CD4-positive, alpha-beta T cell treated with Interferon gamma for 1 hour (primary cell): ENCODE results near the gene TNFAIP2.
"Not testable (repeated sequence)": the region's sequence is repeated elsewhere in the genome, so short reads cannot be mapped to it uniquely, and the experiment has no call there.

Experiments
- DNase-seq: peaks from one replicate; pipeline ENCODE4 v3.0.0-alpha.2; 2020

TNFAIP2 gene

DNA sequence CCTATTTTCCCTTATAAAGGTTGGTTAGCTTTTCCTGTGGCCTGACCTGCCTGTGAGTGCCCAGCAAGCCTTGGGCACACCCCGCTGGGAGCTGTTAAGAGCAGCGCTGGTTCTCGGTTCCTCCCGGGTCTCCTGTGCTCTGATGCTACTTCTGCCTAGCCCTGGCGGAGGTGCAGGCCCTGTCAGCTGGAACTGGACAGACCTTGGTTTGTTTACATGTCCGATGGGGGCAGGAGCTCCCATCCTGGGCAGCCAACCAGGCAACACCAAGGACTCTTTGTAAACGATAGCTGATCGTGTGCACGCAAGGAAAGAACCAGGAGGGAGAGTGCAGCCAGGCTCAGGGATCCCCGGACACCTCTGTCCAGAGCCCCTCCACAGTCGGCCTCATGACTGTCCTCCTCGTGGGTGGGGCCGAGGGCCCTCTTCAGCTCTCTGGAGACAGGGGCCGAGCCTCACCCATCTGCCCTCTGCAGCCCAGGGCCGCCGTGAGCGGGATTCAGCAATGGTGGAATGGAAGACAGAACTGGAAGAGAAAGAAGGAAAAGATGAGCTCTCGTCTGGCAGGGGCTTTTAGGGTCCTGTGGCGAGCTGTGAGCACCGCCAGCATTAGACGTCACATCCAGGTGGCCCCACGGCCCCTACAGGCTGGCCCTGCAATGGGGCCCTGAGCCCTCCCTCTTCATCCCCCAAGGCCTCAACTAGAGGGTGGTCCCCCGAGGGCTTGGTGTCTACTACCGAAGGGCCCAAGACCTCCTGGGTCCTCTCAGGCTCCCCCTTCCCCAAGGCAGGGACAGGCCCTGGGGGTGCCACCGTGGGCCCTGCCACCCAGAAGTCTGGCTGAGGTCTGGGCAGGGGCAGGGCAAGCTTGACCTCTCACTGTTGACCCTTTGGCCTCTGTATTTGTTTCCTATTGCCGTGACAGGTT, 12.3 kb downstream of the TNFAIP2 start:
- no peak for DNase-seq

DNA sequence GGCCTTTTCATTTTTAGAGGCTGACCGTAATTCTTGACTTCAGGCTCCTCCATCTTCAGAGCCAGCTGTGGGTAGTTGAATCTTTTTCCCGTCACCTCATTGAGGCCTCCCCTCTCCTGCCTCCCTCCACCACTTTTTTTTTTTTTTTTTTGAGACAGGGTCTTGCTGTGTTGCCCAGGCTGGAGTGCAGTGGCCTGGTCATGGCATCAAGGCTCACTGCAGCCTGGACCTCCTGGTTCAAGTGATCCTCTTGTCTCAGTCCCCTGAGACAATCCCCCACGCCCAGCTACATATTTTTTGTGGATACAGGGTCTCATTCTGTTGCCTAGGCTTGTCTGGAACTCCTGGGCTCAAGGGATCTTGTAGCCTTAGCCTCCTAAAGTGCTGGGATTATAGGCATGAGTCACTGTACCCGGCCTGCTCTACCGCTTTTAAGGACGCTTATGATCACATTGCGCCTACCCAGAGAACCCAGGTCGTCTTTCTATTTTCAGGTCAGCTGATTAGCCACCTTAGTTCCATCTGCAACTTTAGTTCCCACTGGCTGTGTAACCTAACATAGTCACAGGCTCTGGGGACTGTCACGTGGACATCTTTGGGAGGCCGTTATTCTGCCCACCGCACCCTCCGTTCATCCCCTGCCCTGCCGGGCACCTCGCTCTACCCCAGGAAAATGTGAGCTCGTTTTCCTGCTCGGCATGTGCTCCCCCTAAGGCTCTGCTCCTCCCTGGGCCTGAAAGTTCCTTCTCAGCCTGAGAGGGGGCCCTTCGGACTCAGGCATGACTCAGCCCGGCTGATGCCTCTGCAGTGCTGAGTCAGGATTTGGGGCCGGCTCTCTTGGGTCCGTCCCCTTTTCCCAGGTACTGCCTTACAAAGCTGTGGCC, 13.4 kb downstream of the TNFAIP2 start:
- no peak for DNase-seq

DNA sequence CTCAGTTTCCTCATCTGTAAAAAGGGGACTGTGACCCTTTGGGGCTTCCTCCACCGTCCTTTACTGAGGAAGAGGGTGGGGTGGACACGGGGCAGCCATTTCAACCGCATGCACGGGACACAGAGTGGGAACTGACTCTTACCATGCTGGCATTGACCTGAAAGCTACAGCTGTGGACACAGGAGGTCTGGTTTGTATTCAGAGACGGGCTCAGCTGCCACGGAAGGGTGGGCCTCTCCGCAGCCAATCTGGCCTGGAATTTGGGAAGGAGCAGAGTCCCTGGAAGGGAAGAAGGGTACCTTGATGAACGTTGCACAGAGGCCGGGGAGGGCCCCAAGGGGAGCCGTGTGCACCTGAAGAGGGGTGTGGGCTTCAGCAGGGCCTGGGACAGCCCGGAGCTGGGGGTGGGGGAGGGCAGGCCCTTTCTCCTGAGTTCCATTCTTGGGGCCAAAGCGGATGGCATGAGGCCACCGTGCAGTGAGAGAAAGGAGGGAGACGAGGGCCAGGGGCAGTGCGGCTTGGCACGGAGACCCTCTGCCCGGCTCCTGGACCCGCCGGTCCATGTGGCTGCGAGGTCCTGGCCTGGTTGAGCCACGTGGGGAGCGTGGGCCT, 14.5 kb downstream of the TNFAIP2 start:
- no peak for DNase-seq

DNA sequence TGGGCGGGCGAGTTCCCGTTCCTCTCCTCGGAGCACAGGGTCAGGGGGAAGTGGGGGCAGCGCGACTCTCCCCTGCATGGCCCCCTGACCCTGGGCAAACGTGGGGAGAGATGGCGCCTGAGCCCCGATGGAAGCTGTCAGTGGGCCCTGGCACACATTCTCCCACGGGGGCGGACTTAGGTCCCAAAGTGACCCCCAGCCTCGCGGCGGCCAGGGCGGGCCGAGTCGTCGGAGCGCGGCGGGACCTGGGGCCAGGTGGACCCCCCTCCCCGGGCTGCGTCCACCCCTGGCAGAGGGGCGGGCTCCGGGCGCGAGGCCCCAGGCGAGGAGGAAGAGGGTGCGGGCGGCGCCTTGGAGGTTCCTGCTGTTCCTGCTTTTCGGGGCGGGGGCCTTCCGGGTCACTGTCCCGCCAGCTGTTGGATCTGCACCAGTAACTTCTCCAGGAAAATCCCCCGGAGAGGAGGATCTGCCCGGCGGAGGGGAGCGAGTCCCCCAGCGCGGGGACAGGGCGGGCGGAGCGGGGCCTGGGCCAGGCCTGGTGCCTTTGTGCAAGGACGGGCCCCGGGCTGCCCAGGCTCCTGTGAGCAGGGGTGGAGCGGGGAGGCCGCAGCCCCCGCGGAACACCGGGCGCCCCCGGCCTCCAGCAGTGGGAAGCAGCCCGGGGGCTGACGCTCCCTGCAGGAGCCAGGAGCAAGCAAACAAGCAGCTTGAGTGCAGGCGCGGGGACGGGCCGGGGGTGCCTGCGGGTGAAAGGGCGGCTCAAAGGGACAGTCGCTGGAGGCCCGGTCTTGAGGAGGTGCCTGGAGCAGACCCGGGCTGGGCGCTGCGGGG, 15.3 kb downstream of the TNFAIP2 start:
- DNase-seq: no peak

GRCh38 chr14:103139132-103140025, 16.1 kb downstream of the TNFAIP2 start:
- DNase-seq: no peak

DNA sequence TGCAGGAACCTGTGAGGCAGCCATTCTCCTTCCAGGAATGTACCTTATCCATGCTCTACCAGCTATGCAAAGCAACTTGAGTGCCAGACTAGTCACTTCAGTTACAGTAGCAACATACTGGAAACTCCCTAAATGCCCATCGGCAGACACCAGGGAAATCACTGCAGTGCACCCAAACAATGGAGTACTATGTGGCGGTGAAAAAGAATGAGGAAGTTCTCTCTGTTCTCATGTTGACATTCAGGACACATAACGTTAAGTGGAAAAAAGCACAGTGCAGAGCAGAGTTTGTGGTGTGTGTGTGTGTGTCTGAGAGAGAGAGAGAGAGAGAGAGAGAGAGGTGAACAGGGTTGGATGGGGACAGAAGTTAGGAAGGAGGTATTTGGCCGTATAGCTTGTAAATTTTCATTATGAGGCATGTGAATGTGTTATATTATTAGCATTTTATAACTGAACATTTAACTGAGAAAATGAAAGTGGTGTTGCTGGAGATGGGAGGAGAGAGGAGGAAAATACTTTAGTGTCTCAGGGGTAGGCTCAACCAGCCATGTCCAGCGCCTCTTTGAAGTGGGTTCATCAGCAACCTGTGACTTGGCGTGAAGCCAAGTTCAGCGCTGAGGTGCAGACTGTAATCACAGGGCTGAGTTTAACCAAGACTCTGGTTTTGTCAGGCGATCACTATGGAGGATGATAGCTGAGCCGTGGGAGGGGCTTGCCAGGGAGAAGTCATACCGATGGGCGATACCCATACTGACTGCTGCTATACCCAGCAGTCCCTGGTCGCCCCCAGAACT, 17.3 kb downstream of the TNFAIP2 start:
- no peak for DNase-seq

GRCh38 chr14:103141117-103141796, 18.0 kb downstream of the TNFAIP2 start:
- DNase-seq: no peak

- no peak for DNase-seq
Measured at GRCh38 chr14:103142026-103142425, 18.8 kb downstream of the TNFAIP2 start.

- DNase-seq: no peak
Measured at GRCh38 chr14:103142721-103143302, 19.6 kb downstream of the TNFAIP2 start.

DNA sequence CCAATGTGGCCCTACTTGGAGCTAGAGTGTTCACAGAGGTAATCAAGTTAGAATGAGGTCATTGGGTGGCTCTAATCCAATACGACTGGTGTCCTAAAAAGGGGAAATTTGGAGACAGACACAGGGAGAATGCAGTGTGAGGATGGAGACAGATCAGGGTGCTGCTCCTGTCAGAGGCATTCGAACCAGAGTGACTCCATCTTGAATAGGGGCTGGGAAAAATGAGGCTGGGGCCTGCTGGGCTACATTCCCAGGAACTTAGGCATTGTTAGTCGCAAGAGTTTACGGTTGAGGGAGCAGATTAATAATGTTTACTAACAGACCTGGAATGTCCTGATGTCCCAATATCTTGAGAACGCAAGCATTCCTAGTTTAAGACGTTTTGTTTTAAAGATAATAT, 20.2 kb downstream of the TNFAIP2 start:
- DNase-seq: no peak

DNA sequence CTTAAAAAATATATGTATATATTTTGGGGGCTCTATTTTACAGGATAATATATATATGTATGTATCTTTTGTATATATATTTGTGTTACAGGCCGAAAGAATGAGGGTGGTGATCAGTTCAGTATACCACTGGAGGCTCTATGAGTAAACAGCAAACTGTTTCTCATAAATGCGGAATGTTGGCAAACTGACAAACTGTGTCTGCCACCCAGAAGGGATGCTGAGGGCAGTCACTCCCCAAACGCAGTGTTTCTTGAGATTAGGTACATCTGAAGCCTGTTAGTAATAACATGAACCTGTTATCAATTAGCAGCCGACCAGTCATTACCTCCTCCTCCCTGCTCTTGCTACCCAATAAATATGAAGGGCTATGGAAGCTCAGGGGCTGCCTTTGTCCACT, 20.8 kb downstream of the TNFAIP2 start:
- DNase-seq: no peak

DNA sequence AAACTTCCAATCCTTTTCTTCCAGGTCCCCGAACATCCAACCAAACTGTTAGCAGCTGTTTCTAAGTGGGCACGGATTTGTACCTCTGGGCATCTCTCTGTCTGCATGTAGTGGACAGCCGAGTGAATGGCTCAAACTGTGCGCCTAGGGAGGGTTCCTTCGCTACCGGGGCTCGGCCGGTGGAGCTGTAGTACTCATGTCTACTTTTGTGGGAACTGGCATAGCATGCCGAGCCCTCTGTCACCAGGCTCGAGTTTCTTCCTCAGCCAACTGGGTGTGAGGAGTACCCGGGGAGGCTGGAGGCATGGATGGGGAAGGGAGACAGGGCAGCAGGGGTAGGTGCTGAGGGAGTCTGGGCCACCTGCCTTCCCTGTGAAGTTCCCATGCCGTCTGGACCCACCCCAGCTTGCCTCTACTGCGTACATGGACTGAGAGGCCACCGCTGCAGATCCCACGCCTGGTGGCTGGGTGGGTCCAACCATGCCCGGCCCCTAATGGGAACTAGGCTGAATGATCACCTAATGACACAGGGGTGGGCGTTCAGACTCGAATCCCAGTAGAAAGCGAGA, 23.0 kb downstream of the TNFAIP2 start:
- no peak for DNase-seq

GRCh38 chr14:103149351-103150237, 26.3 kb downstream of the TNFAIP2 start:
- no peak for DNase-seq

DNA sequence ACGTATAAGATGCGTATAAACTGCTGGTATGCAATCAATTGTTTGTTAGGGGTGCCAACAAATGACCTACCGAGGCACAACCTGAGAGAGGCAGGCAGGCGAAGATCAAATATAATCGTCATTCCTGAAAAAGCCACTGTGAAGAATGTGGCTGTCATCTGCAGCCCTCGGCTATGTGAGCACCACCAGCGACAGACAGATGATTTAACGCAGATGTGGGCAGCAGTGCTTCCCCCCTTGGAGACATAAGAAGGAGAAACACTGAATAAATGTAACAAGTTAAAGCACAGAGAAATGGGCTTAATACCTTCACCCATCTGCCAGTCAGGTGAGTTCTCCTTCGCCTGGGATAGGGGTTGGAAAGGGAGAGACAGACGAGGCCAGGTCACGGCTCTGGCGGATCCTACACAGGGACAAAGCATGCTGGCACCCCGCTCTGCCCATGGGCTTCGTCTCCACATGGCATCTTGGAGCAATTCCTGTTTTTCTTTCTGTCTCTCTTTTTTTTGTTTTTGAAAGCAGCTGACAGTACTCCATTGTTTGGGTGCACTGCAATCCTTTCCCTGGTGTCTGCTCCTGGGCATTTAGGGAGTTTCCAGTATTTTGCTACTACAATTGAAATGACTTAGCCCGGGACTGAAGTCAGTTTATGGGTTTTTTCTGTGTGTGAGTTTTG, 28.1 kb downstream of the TNFAIP2 start:
- DNase-seq: no peak

GRCh38 chr14:103155010-103155409, 31.7 kb downstream of the TNFAIP2 start:
- DNase-seq: no peak

DNA sequence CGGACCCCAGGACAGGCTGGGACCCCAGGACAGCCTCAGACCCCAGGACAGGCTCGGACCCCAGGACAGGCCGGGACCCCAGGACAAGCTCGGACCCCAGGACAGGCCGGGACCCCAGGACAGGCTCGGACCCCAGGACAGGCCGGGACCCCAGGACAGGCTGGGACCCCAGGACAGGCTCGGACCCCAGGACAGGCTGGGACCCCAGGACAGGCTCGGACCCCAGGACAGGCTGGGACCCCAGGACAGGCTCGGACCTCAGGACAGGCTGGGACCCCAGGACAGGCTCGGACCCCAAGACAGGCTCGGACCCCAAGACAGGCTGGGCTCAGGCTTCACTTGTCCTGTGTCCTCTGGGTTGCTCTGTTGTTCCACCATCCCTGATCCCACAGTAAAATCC, 32.2 kb downstream of the TNFAIP2 start:
- DNase-seq: not testable (repeated sequence)

- DNase-seq: no peak
Measured at GRCh38 chr14:103155826-103156394, 32.6 kb downstream of the TNFAIP2 start.
